ENCODE measurements around the gene SLC34A1.

SLC34A1 gene

GRCh38 chr5:177382423-177383029 lies 1.7 kb upstream of the SLC34A1 start:
- Histone ChIP-seq H3K27ac (no peak overlapping the region), H3K9me3 (ENCODE audit: low read depth, low read length) (no peaks in the 10 kb centered on the region), H3K4me3 (no peak overlapping the region), H3K36me3 (ENCODE audit: insufficient read depth, low read length) (no peaks in the 10 kb centered on the region), H3K9ac (ENCODE audit: insufficient read length) (no peak overlapping the region)
- DNase-seq (ENCODE audit: low read depth, low spot score), result no peak
- TF ChIP-seq EZH2 (IDR thresholded peaks at IDR 0.05) (no peak), FOXP2 (optimal IDR thresholded peaks at IDR 0.05; ENCODE audit: control extremely low read depth, extremely low read length, insufficient read depth) (no peak), POLR2AphosphoS5 (IDR thresholded peaks at IDR 0.05; ENCODE audit: borderline replicate concordance, low read depth, low read length) (no peak)

GRCh38 chr5:177383181-177383580 lies 1.1 kb upstream of the SLC34A1 start:
- no peak for TF ChIP-seq FOXP2 (optimal IDR thresholded peaks at IDR 0.05; ENCODE audit: control extremely low read depth, extremely low read length, insufficient read depth)
- TF ChIP-seq POLR2AphosphoS5 (IDR thresholded peaks at IDR 0.05; ENCODE audit: borderline replicate concordance, low read depth, low read length), result no peak
- TF ChIP-seq EZH2 (IDR thresholded peaks at IDR 0.05), result no peak
- no peak for DNase-seq (ENCODE audit: low read depth, low spot score)
- Histone ChIP-seq H3K9ac (ENCODE audit: insufficient read length) (no peak overlapping the region), H3K9me3 (ENCODE audit: low read depth, low read length) (no peaks in the 10 kb centered on the region), H3K36me3 (ENCODE audit: insufficient read depth, low read length) (no peaks in the 10 kb centered on the region), H3K4me3 (no peak overlapping the region), H3K27ac (no peak overlapping the region)

GRCh38 chr5:177385720-177386119 lies 1.5 kb downstream of the SLC34A1 start:
- H3K27ac ChIP-seq, result no peak overlapping the region
- H3K9me3 ChIP-seq (ENCODE audit: low read depth, low read length), result no peaks in the 10 kb centered on the region
- no peak for DNase-seq (ENCODE audit: low read depth, low spot score)
- no peak overlapping the region for H3K9ac ChIP-seq (ENCODE audit: insufficient read length)
- no peak overlapping the region for H3K4me3 ChIP-seq
- no peak for TF ChIP-seq FOXP2 (optimal IDR thresholded peaks at IDR 0.05; ENCODE audit: control extremely low read depth, extremely low read length, insufficient read depth)
- no peak for TF ChIP-seq POLR2AphosphoS5 (IDR thresholded peaks at IDR 0.05; ENCODE audit: borderline replicate concordance, low read depth, low read length)
- no peak for TF ChIP-seq EZH2 (IDR thresholded peaks at IDR 0.05)
- no peaks in the 10 kb centered on the region for H3K36me3 ChIP-seq (ENCODE audit: insufficient read depth, low read length)

GRCh38 chr5:177386542-177386941 lies 2.3 kb downstream of the SLC34A1 start:
- TF ChIP-seq FOXP2 (optimal IDR thresholded peaks at IDR 0.05; ENCODE audit: control extremely low read depth, extremely low read length, insufficient read depth) (no peak), POLR2AphosphoS5 (IDR thresholded peaks at IDR 0.05; ENCODE audit: borderline replicate concordance, low read depth, low read length) (no peak), EZH2 (IDR thresholded peaks at IDR 0.05) (no peak)
- H3K36me3 ChIP-seq (ENCODE audit: insufficient read depth, low read length), result no peaks in the 10 kb centered on the region
- H3K9ac ChIP-seq (ENCODE audit: insufficient read length), result no peak overlapping the region
- no peaks in the 10 kb centered on the region for H3K9me3 ChIP-seq (ENCODE audit: low read depth, low read length)
- no peak overlapping the region for H3K27ac ChIP-seq
- H3K4me3 ChIP-seq, result no peak overlapping the region
- DNase-seq (ENCODE audit: low read depth, low spot score), result no peak

GRCh38 chr5:177387405-177387804 lies 3.2 kb downstream of the SLC34A1 start:
- H3K36me3 ChIP-seq (ENCODE audit: insufficient read depth, low read length), result no peaks in the 10 kb centered on the region
- H3K27ac ChIP-seq, result no peak overlapping the region
- no peaks in the 10 kb centered on the region for H3K9me3 ChIP-seq (ENCODE audit: low read depth, low read length)
- no peak for TF ChIP-seq FOXP2 (optimal IDR thresholded peaks at IDR 0.05; ENCODE audit: control extremely low read depth, extremely low read length, insufficient read depth)
- no peak for TF ChIP-seq EZH2 (IDR thresholded peaks at IDR 0.05)
- TF ChIP-seq POLR2AphosphoS5 (IDR thresholded peaks at IDR 0.05; ENCODE audit: borderline replicate concordance, low read depth, low read length), result no peak
- H3K4me3 ChIP-seq, result no peak overlapping the region
- no peak for DNase-seq (ENCODE audit: low read depth, low spot score)
- H3K9ac ChIP-seq (ENCODE audit: insufficient read length), result no peak overlapping the region

GRCh38 chr5:177388521-177389052 lies 4.4 kb downstream of the SLC34A1 start:
- H3K9me3 ChIP-seq (ENCODE audit: low read depth, low read length), result no peaks in the 10 kb centered on the region
- no peaks in the 10 kb centered on the region for H3K36me3 ChIP-seq (ENCODE audit: insufficient read depth, low read length)
- DNase-seq (ENCODE audit: low read depth, low spot score), result no peak
- no peak overlapping the region for H3K4me3 ChIP-seq
- no peak overlapping the region for H3K9ac ChIP-seq (ENCODE audit: insufficient read length)
- no peak overlapping the region for H3K27ac ChIP-seq
- TF ChIP-seq EZH2 (IDR thresholded peaks at IDR 0.05) (no peak), POLR2AphosphoS5 (IDR thresholded peaks at IDR 0.05; ENCODE audit: borderline replicate concordance, low read depth, low read length) (no peak), FOXP2 (optimal IDR thresholded peaks at IDR 0.05; ENCODE audit: control extremely low read depth, extremely low read length, insufficient read depth) (no peak)

GRCh38 chr5:177389241-177390169 lies 5.3 kb downstream of the SLC34A1 start:
- H3K27ac ChIP-seq, result no peak overlapping the region
- H3K9ac ChIP-seq (ENCODE audit: insufficient read length), result no peak overlapping the region
- DNase-seq (ENCODE audit: low read depth, low spot score), result no peak
- no peaks in the 10 kb centered on the region for H3K36me3 ChIP-seq (ENCODE audit: insufficient read depth, low read length)
- H3K4me3 ChIP-seq, result no peak overlapping the region
- H3K9me3 ChIP-seq (ENCODE audit: low read depth, low read length), result no peaks in the 10 kb centered on the region
- TF ChIP-seq FOXP2 (optimal IDR thresholded peaks at IDR 0.05; ENCODE audit: control extremely low read depth, extremely low read length, insufficient read depth) (no peak), POLR2AphosphoS5 (IDR thresholded peaks at IDR 0.05; ENCODE audit: borderline replicate concordance, low read depth, low read length) (no peak), EZH2 (IDR thresholded peaks at IDR 0.05) (no peak)
